HG03135 (cell line): Measurements from ENCODE around the gene CFDP1.

Source experiments
- ATAC-seq: cut with Tn5 transposase; IDR thresholded peaks from one replicate; pipeline ENCODE4 v1.9.1; 2021; ENCODE audit warnings: mild to moderate bottlenecking, moderate library complexity; ENCODE audit not compliant: unreplicated experiment

The CFDP1 gene

DNA sequence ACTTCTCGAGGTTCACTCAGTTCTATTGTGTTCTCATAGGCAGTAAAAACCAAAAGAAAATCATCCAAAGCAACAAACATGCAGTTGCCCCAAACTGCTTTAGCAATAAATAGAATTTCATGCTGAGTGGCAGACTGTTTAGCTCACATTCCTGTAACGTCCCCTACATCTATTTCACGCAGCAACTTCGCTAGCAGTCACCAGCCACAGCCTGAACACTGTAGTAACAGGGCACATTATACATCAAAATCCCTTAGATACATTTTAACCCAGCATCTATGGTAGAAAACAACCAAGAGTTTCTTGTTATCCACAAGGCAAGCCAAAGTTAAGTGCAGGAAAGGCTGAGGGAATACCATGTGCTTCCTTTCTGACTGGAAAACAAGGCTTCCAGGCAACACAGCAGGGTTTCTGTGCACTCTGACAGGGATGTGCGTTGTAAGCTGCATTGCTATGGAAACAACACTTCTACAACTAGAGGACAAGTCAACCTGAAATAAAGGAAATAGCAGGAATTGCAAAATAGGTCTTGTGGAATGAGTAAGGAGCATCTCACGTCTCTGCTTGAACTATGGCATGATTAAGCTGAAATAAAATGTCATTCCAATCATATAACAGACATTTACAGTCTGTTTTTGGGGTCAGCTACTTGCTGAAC lies 55.4 kb downstream of the CFDP1 start:
- ATAC-seq, result no peak

- no peak for ATAC-seq
Observed at GRCh38 chr16:75376475-75377161, 56.7 kb downstream of the CFDP1 start.

DNA sequence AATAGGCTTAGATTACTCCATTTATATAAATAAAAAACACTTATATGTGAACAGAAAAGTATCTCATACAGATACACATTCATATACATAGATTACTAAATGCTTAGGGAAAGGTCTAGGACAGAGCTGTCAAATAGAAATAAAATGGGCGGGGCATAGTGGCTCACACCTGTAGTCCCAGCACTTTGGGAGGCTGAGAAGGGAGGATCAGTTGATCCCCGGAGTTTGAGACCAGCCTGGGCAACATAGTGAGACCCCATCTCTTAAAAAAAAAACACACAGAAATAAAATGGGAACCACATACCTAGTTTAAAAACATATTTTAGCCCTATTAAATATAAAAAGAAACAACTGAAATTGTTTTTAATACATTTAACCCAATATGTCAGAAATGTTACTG lies 58.9 kb downstream of the CFDP1 start:
- ATAC-seq, result no peak

DNA sequence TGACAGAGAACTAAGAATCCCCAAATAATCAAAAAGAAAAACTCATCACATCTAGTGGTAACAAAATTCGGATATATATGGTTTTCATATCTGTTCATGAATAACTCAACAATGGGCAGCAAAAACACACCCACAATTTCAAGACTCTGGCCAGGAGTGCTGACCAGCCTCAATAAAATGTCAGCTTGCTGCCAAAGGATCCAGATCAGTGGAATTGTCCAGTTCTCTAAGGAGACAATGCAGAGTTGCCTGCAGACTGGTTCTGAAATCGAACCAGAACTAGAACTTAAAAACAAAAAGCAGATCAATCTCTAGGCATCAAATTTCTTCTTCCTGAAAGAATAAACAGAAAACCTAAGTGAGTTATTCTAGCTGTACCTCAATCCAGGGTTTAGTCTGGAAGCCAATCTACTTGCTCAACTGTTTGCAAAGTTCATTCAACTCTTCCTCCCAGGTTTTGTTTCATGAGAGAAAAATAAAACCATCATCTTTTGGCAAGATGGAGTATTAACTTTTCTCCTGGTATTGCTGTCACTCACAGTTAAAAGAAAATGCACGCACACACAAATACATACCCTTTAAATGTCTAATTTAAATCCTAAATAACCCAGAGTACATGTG lies 61.0 kb downstream of the CFDP1 start:
- no peak for ATAC-seq

DNA sequence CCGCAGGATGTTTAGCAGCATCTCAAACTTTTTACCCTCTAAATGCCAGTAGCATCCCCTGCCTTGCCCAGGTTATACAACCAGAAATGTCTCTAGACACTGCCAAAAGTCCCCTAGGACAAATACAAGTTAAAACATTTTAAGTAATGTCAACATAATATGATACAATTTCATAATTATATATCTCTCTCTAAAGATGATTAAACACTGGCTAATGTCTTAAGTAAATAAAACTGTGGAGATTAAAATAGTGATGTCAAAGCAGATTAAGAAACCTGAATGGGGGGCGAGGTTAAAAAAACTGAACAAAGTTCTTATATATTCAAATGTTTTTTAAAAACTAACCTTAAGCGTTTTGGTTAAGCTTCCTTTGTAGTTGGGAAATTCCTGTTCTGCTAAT lies 62.1 kb downstream of the CFDP1 start:
- no peak for ATAC-seq

- ATAC-seq, result no peak
Observed at GRCh38 chr16:75364286-75364791, 69.0 kb downstream of the CFDP1 start.

DNA sequence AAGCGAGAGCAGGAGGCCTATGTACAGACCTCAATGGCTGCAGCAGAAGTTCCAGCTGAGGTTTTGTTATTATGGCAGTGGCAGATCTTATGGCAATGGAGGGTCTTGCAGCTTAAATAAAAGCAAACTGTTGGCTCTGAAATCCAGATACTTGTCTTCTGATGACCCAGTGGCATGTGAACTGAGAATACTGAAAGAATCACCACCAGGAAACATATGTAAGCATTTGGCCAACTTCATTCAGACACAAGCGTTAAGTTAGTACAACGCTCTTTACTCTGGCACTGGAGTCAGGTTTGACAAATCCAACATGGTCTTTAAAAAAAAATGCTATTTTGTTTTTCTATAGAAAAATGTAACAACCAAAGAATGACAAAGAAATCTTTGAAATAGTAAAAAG lies 70.5 kb downstream of the CFDP1 start:
- no peak for ATAC-seq

DNA sequence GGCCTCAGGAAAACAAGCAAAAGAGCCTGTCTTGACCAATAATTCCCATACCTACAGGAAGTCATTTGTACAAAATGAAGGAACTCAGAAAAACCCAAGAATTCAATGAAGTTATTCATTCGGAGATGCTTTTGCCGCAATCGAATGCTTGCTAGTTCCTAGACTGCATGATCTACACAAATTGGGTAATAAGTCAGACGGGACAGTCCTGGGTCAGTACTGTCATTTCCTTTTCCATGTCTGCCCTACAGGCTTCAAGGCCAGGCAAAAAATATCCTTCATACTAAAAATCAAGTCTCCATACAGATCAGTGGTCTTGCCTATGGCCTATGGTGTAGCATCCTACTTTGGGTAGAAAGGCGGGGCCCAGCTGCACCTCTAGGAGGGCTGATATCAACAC lies 71.4 kb downstream of the CFDP1 start:
- ATAC-seq, result no peak

DNA sequence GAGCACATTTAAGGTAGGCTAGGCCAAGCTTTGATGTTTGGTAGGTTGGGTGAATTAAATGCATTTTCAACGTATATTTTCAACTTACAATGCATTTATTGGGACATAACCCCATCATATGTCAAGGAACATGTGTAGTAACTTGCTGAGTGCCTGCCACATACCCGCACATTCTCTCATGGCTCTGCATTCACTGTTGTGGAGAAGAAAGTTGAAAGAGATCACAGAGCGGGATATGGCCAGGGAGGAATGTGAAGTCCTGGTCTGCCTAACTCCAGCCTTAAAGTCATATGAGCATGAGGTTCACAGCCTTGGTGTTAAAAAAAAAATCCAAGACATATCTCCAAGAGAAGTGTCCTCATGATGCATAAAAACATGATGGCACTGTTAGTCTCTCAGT lies 79.1 kb downstream of the CFDP1 start:
- ATAC-seq, result no peak

- no peak for ATAC-seq
Observed at GRCh38 chr16:75351183-75351582, 82.1 kb downstream of the CFDP1 start.

DNA sequence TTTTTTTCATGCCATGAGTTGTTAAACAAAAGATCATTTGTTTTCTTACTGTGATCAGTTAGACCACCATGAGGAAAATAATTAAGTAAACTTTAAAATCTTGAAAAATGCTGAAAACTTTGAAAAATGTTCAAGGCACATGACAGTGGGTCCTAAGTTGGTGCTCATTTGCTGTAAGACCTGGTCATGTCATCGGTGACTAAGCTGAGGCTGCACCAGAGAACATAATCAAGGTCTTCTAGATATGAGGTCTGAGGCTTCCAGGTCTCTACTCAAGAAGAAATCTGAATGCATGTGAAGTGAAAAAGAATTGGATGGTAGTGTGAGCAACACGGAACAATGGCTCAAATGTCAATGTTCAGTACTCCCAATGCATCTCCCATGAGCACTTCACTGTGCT lies 87.6 kb downstream of the CFDP1 start:
- ATAC-seq, result no peak

DNA sequence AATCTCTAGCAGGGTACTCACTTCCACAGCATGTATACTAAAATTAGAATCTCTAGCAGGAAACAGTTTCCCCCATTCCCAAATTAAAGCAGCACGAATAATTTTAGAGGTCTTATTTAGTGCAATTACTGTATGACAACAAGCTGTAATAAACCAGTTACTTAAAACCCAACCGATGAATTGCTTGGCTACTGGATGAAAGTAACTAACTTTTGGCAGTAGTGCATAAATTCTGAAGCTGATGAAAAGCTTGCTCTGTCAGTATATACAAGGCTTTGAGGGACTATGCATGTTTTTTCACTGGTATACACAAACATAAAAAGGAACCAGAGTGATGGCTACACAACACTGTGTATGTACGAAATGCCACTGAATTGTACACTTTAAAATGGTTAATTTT lies 89.4 kb downstream of the CFDP1 start:
- ATAC-seq, result no peak

DNA sequence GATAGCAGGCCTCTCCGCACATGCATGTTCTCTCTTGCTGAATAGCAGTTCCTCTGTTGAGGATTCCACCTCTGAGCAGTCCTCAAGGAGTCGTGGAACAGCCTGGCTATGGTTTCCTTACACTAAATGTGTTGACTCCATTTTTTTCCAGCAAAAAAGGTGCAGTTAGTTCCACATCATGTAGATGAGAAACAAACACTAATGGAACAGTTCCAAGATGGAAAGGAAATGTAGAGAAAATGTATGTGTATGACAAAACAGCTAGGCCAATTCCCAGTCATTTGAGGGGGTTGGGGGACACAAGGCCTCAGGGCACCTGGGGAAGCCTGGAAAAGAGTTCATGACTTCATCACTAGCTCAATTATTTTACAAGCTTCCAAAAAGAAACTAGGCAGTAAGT lies 90.0 kb downstream of the CFDP1 start:
- no peak for ATAC-seq

- no peak for ATAC-seq
Observed at GRCh38 chr16:75342308-75342811, 90.9 kb downstream of the CFDP1 start.

GRCh38 chr16:75341564-75342307 lies 91.6 kb downstream of the CFDP1 start:
- no peak for ATAC-seq

DNA sequence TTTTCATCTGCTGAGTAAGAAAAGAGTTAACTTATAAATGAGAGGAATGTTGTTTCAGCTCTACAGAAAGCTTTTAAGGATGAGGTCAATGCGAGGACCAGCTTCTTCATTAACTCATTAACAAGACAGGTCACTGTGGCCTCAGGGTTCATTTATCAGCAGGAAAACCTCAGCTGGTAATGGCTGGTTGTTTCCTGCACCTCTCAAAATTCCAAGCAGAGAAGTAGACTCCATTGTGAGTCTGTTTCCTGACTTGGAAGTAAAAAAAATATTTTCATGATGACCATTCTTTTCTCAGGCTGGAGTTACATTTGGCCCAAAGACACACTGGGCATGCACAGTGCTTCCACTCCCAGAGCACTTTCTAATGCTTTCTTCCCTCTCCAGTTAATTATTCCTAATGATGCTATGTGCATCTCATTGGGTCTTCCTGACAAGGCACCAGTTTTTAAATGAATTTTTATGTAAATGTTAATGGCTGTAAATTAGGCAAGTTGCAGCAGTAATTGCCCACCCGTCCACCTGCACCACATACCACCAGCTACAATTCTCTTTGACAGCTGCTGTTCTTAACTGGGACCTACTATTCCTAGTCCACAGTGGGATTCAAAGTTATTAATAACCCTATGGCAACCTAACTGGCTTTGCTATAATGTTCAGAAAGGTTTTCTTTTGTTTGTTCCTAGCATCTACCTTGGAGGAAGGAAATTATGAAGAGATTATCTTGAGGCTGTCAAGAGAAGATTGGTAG lies 92.4 kb downstream of the CFDP1 start:
- ATAC-seq, result no peak

GRCh38 chr16:75337430-75337829 lies 95.9 kb downstream of the CFDP1 start:
- no peak for ATAC-seq

- no peak for ATAC-seq
Observed at GRCh38 chr16:75336521-75336920, 96.8 kb downstream of the CFDP1 start.

DNA sequence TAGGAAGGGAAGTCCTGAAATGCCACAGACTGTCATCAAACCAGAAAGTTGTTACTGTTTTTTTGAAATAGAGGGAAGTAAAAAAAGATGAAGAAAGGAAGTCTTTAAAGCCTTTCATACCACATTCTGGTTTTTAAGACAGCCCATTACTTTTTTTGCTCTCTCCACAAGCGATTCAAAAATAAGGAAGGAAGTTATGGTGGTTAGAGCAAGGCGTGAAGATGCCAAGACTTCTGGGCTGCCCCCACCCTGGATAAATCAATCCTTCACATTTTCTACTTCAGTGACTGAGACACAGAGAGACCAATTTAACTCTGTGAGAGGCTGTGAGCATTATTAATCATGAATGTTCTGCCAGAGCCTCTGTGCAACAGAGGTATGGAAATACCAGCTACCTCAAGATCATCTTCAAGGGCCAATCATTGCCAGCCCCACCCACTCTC lies 99.6 kb downstream of the CFDP1 start:
- no peak for ATAC-seq

DNA sequence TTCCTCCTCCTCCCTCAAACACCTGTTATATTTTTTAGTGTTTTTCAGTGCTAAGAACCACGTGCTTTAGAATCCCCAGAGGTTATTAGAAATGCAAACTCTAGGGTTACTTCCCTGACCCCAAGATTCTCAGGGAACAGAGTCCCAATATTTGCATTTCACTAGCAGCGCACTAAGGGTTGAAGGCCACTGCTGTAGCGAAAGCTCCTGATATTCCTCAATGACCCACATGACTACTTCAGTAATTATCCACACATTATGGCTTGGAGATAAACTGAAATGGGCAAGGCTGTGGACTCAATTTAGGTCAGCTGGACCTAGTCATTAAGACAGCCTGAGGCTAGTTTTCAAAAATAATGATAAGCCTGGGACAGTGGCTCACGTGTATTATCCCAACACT lies 103.4 kb downstream of the CFDP1 start:
- ATAC-seq, result no peak

- ATAC-seq, result no peak
Observed at GRCh38 chr16:75326333-75326732, 107.0 kb downstream of the CFDP1 start.
